ENCODE measurements around the gene NDEL1.

Gene NDEL1

GRCh38 chr17:8459831-8460230, 24.1 kb downstream of the NDEL1 start:
- no peak for DNase-seq

DNA sequence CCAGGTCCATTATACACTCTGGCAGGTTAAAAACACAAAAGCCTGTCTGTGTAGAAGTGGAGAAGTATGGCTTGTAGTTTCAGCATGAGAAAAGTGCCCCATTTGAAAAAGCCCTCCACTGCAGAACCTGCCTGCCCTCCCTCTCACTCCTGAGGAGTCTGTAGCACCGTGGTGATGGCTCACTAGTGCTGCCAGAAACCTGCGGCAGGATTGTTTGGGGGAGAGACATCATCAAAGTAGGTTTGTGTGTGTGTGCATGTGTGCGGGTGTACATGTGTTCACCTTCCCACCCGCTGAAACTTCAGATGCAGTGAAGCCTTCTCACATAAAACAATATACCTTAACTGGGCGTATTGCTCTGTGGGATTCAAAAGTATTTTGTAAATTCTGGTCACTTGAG, 26.9 kb downstream of the NDEL1 start:
- no peak for DNase-seq

- no peak for DNase-seq
Measured at GRCh38 chr17:8463099-8463498, 27.4 kb downstream of the NDEL1 start.

DNA sequence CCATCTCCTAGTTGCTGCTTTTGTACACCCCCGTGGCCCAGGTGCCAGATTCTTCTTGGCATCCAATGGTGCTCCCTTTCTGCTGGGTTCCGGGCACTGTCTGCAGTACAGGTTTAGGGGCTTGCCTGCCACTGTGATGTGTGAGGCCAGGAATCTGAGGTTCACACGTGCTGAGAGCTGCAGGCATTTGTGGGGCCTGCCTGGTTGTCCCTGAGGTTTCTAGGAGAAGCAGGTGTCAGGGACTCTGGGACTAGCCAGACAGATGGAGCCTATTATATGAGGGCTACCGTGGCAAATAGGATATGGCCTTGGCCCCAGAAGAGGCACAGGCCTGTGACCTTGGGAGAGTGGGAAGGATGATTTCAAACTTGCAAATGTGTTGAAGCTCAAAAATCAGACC, 29.3 kb downstream of the NDEL1 start:
- DNase-seq = no peak

DNA sequence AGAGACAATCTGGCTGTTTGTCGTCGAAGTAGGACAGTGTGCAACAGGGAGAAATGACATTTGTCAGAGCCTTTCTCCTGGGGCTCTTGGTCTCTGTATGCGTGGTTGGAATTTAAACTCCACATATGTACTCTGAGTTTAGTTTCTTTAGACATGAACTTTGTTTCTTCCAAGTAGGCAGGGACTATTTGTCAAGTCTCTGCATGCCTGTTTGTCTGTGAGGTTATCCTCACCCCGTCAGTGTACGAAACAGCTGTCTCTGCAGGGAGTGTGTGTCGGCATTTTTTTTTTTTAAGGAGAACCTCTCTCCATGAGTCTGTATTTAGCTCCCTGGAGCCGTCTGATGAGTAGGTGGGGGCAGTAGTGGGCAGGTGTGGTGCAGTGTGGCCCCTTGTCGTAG, 29.7 kb downstream of the NDEL1 start:
- DNase-seq = no peak

GRCh38 chr17:8465759-8466158, 30.1 kb downstream of the NDEL1 start:
- DNase-seq = no peak

GRCh38 chr17:8466456-8466855, 30.8 kb downstream of the NDEL1 start:
- DNase-seq = no peak

- no peak for DNase-seq
Measured at GRCh38 chr17:8466873-8467272, 31.2 kb downstream of the NDEL1 start.

- no peak for DNase-seq
Measured at GRCh38 chr17:8467527-8467926, 31.8 kb downstream of the NDEL1 start.

GRCh38 chr17:8468127-8468526, 32.4 kb downstream of the NDEL1 start:
- DNase-seq = no peak

- DNase-seq = no peak
Measured at GRCh38 chr17:8468980-8469379, 33.3 kb downstream of the NDEL1 start.

- DNase-seq = peak; percentile 24
Measured at GRCh38 chr17:8469964-8470363, 34.3 kb downstream of the NDEL1 start.

- DNase-seq = peak; percentile 41
Measured at GRCh38 chr17:8470447-8471047, 34.9 kb downstream of the NDEL1 start.

- no peak for DNase-seq
Measured at GRCh38 chr17:8472663-8473062, 37.0 kb downstream of the NDEL1 start.

- DNase-seq = no peak
Measured at GRCh38 chr17:8473451-8474192, 37.9 kb downstream of the NDEL1 start.

- no peak for DNase-seq
Measured at GRCh38 chr17:8474826-8475225, 39.1 kb downstream of the NDEL1 start.

DNA sequence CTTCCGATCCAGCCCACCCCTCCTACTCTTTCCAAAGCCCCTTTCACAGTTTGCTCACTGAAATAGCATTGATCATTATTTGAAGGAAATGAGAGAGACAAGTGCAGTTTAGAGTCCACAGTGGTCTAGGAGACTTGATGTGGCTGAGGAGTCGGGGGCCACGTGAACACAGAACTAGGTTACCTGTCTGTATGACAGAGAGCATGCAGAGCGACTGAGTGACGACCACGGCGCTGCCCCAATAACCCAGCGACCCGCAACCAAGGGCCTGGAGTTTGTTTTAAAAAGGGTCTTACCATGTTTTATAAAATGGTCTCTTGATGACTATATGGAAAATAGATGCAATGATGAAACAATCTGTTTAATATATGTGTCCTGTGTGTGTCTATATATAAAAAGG, 39.5 kb downstream of the NDEL1 start:
- no peak for DNase-seq

DNA sequence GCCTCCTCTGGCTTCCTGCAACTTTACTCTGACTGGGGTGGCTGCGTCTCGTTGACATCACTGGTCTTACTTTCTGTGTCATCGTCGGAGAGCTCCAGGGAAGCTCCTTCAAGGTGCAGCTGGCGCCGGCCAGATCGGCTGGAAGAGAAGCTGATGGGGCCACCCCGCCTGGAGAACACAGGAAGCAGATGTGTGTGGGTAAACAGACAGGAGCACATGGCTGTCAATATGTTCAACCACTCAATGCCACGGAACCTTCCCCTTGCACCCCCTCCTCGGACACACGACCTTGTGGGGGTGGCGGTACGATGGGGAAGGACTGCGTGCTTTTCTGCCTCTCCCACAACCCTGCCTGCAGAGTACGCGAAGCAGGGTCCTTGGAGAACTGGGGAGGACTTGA, 40.1 kb downstream of the NDEL1 start:
- no peak for DNase-seq

DNA sequence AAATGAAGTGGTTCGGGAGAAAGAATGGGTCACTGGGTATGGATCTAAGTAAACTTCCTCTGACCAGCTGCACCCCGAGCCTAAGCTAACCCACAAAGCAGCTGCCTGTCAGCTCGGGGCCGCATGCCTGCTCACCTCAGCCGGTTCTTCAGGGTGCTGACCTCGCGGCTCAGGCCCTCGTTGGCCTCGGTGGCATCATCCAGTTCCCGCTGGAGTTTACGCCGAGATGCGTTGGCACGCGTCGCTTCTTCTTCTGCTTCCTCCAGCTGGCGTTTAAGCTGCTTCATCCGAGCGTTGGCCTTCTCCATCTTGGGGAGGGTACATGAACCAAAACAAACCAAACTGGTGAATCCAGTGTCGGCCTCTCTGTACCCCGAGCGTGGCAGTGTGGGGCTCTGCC, 41.1 kb downstream of the NDEL1 start:
- DNase-seq = no peak

DNA sequence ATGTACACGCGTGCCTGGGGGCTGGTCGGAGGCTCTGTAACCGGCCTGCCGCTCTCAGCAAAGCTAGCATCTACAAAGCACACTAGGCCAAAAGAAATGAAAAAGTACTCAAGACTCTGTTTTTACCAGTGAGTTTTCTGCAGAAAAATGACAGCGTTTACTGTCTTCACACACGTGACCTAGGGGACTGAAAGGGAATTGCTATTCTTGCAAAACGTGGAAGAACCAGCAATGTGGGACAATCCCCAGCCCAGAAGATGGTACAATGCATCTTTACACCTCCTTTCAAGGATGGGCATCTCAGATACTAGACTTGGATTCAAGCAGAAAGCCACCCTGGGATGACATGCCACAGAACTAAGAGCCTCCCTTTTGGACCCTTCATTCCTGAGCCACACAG, 41.5 kb downstream of the NDEL1 start:
- DNase-seq = no peak

DNA sequence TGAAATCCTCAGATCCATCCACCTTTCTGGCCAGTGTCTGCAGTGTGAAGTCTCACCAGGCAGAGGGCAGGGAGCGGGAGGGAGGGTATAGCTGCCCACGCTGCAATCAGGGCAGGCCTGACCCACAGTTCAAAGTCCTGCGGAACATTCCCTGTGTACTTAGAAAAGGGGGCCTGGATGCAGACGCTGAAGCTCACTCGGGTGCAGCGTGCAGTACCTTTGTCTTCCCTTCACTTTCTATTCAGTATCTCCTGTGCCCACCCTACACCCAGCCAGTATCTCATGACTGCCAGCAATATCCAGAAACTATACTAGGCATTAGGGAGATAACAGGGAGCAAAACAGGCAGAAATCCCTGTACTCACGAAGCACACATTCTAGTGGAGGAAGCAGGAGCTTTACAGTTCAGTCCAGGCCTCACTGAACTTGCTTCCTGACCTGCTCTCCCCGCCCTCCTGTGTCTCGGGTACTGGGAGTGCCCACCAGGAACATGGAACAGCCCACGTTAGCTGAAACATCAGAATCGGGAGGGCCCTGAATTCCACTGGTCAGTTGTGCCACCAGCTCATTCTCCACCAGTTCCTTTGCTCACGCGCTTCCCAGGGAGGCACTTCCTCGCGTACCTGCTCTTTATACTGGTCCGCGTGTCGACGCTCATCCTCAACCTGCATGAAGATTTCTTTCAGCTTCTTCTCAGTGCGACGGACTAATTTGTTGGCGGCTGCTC, 42.2 kb downstream of the NDEL1 start:
- no peak for DNase-seq

- DNase-seq = no peak
Measured at GRCh38 chr17:8479431-8479947, 43.8 kb downstream of the NDEL1 start.

DNA sequence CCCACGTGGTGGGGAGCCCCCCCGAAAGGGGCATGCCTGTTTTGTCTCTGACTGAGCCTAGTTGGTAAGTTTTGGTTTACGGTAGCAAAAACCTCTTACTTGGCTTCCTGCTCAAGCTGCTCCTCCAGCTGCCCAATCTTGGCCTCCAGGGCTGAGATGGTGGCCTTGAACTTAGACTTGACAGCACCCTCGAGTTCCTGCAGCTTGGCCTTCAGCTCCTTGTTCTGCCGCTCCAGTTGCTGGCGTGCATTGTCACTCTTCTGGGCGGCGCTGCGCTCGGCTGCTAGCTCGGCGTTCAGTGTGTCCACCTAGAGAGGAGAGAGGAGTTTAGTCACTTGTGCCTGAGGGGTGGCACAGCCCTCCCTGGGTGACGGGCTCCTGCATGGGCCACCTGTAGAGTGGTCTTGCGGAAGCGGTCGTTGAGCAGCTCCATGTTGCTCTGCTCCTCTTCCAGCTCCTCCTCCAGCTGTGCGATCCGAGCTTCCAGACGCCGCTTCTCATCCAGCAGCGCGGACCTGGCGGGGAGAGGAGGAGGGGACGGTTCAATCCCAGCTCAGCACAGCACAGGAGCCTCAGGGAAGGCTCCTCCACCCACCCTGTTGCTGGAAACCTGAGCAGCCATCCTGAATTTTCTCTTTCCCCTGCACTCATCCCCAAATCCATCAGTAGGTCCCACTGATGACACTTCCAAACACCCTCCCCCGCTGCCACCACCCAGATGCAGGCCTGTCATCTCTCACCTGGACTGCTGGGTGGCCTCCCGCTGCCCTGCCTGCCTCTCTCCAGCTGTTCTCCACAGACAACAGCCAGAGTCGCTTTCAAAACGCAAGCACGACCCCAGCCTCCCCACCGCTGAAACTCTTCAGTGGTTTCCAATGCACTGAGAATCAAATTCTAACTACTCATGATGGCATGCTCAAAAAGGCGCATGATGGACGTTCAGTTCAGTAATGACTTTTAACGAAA, 44.6 kb downstream of the NDEL1 start:
- DNase-seq = no peak

All from NCI-H2029 treated with DMSO at 0.1 percent for 48 hours (cell line).